GM23248 (cell line): ENCODE measurements around the gene SEMA4D. TPM values are rescaled to one million over a fixed set of nuclear protein-coding genes. Genes with fewer than 3 reads are reported as not detected.

Experiments
- DNase-seq: peaks from one replicate; pipeline ENCODE4 v3.0.0-alpha.2; 2015
- H2AFZ ChIP-seq: fragments of 200-600 bp; sonication (generic); 2 replicates; pipeline ENCODE4 v1.6.1; 2016; ENCODE audit warnings: antibody characterized with exemption
- H3F3A ChIP-seq: fragments of 200-600 bp; sonication (generic); 2 replicates; pipeline ENCODE4 v1.6.1; 2016; ENCODE audit warnings: mild to moderate bottlenecking, antibody characterized with exemption, mixed run types; ENCODE audit not compliant: insufficient read depth
- H3K27ac ChIP-seq: fragments of 200-600 bp; sonication (generic); 2 replicates; pipeline ENCODE4 v1.5.1; 2016; ENCODE audit warnings: mild to moderate bottlenecking
- H3K27me3 ChIP-seq: fragments of 200-600 bp; sonication (generic); replicated peaks from 2 replicates; pipeline ENCODE4 v1.6.1; 2016; ENCODE audit warnings: mild to moderate bottlenecking; ENCODE audit not compliant: insufficient read depth
- H3K36me3 ChIP-seq: fragments of 200-600 bp; sonication (generic); 2 replicates; pipeline ENCODE4 v1.6.1; 2016; ENCODE audit warnings: low read depth, mild to moderate bottlenecking
- H3K4me1 ChIP-seq: fragments of 200-600 bp; sonication (generic); 2 replicates; pipeline ENCODE4 v1.6.1; 2016; ENCODE audit warnings: mild to moderate bottlenecking; ENCODE audit not compliant: insufficient read depth
- H3K4me2 ChIP-seq: fragments of 200-600 bp; sonication (generic); one replicate; pipeline ENCODE4 v1.6.1; 2016; ENCODE audit warnings: mild to moderate bottlenecking; ENCODE audit not compliant: unreplicated experiment
- H3K4me3 ChIP-seq: fragments of 200-600 bp; sonication (generic); 2 replicates; pipeline ENCODE4 v1.5.1; 2016; ENCODE audit warnings: mild to moderate bottlenecking
- H3K79me2 ChIP-seq: fragments of 200-600 bp; sonication (generic); 2 replicates; pipeline ENCODE4 v1.6.1; 2016; ENCODE audit warnings: mild to moderate bottlenecking; ENCODE audit not compliant: insufficient read depth
- H3K9ac ChIP-seq: fragments of 200-600 bp; sonication (generic); 2 replicates; pipeline ENCODE4 v1.6.1; 2016; ENCODE audit warnings: mild to moderate bottlenecking
- H3K9me2 ChIP-seq: fragments of 200-600 bp; sonication (generic); 2 replicates; pipeline ENCODE4 v1.6.1; 2016; ENCODE audit warnings: mixed run types, mild to moderate bottlenecking, moderate library complexity; ENCODE audit not compliant: insufficient read depth
- H3K9me3 ChIP-seq: fragments of 200-600 bp; sonication (generic); one replicate; pipeline ENCODE4 v1.6.1; 2017; ENCODE audit warnings: low read depth
- H4K20me1 ChIP-seq: fragments of 200-600 bp; sonication (generic); 2 replicates; pipeline ENCODE4 v1.6.0; 2016; ENCODE audit not compliant: insufficient read depth
- EZH2 ChIP-seq: fragments of 200-600 bp; sonication (generic); IDR thresholded peaks from 2 replicates; pipeline ENCODE4 v1.6.1; 2018; ENCODE audit warnings: antibody characterized with exemption, mild to moderate bottlenecking; ENCODE audit not compliant: insufficient read depth, poor library complexity, severe bottlenecking
- EZH2phosphoT487 ChIP-seq: fragments of 200-600 bp; sonication (generic); IDR thresholded peaks from 2 replicates; pipeline ENCODE4 v1.6.1; 2018; ENCODE audit warnings: antibody characterized with exemption, moderate library complexity, mild to moderate bottlenecking, low read depth; ENCODE audit not compliant: insufficient read depth
- WGBS, 2 experiments: methylation state at CpG; one replicate each; pipeline ENCODE4 v1.1.6; 2015 to 2017; ENCODE audit warnings: low lambda C conversion rate in 2 of 2, low coverage in 1 of 2; ENCODE audit errors: missing lambda C conversion rate in 2 of 2; 5-methylcytosine and 5-hydroxymethylcytosine counted together
- in situ Hi-C: fragments of 300-500 bp; cut with MboI; formaldehyde crosslinking; loops from 2 replicates; pipeline ENCODE4 v1.15.0; 2020
- polyA plus RNA-seq: library from polyadenylated mRNA; unstranded; fragments of >200 nt; fragmentation: Nextera tagmentation; extraction: Ambion mirVana; gene quantifications from 2 replicates; pipeline ENCODE4 v1.2.1, GENCODE V29; 2016
- total RNA-seq: library from RNA; depleted of rRNA; stranded (reverse); fragments of >200 nt; shearing (Covaris generic); gene quantifications from 2 replicates; pipeline ENCODE4 v1.2.3, GENCODE V29; 2014

The SEMA4D gene
- total and polyA plus RNA-seq, 2 experiments from 2014 or later: 0.11 TPM

DNA sequence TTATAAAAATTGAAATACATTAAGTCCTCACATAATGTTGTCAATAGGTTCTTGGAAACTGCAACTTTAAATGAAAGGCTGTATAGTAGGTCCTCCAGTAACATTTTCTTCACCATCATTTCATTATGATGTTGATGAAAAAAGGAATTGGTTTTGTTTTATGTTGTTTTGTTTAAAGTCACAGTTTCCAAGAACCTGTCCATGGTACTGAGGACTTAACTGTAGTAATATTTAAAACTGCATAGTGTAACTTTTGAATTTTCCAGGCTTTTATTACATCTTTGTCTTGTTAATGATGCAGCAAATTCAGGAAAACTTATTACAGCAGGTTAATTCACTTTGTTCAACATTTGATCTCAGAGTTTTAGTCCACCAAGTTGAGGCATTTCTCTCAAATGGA is 168.0 kb downstream of the SEMA4D start:
- in situ Hi-C loops: no loop called here

DNA sequence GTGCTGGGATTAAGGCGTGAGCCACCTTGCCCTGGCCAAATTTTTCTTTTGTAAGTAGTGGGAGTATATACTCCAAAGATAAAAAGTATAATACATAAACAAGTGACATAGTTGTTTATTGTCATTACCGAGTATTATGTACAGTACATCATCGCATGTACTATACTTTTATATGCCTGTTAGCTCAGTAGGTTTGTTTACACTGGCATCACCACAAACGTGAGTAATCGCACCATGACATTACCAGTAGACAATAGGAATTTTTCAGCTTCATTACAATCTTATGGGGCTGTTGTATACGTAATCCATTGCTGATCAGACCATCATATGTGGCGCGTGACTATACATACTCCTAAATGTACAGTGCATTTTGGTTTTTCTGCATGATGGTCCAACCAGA is 169.8 kb downstream of the SEMA4D start:
- no peaks in the 10 kb centered on the region for H3K9me2 ChIP-seq
- H3F3A ChIP-seq: no peaks in the 10 kb centered on the region
- peaks cover 55% of the 10 kb centered on the region for H3K36me3 ChIP-seq
- no peaks in the 10 kb centered on the region for H3K4me1 ChIP-seq
- H3K27me3 ChIP-seq: no peaks in the 10 kb centered on the region
- no peak overlapping the region for H3K9ac ChIP-seq
- in situ Hi-C loops: no loop called here
- no peak overlapping the region for H3K27ac ChIP-seq
- no peaks in the 10 kb centered on the region for H3K9me3 ChIP-seq
- H3K4me2 ChIP-seq: no peak overlapping the region
- H4K20me1 ChIP-seq: no peaks in the 10 kb centered on the region
- H3K79me2 ChIP-seq: peaks cover 39% of the 10 kb centered on the region
- no peak overlapping the region for H2AFZ ChIP-seq
- H3K4me3 ChIP-seq: no peak overlapping the region
- 93% methylated on average over 8 of the region's 8 CpGs for WGBS, 2 experiments
- TF ChIP-seq EZH2phosphoT487 (no peak), EZH2 (no peak)
- peak; percentile 10 for DNase-seq

More for the DNA sequence above, 168.0 kb downstream of the SEMA4D start:
- Histone ChIP-seq H3K4me2 (no peak overlapping the region), H3K4me1 (no peaks in the 10 kb centered on the region), H3K27me3 (no peaks in the 10 kb centered on the region), H3K4me3 (no peak overlapping the region), H3K9me2 (no peaks in the 10 kb centered on the region), H3K9ac (no peak overlapping the region), H3K36me3 (peaks cover 72% of the 10 kb centered on the region), H3F3A (no peaks in the 10 kb centered on the region), H3K9me3 (no peaks in the 10 kb centered on the region), H2AFZ (no peak overlapping the region), H3K27ac (no peak overlapping the region), H4K20me1 (no peaks in the 10 kb centered on the region), H3K79me2 (peaks cover 20% of the 10 kb centered on the region)
- TF ChIP-seq EZH2phosphoT487 (no peak), EZH2 (no peak)
- DNase-seq: no peak

DNA sequence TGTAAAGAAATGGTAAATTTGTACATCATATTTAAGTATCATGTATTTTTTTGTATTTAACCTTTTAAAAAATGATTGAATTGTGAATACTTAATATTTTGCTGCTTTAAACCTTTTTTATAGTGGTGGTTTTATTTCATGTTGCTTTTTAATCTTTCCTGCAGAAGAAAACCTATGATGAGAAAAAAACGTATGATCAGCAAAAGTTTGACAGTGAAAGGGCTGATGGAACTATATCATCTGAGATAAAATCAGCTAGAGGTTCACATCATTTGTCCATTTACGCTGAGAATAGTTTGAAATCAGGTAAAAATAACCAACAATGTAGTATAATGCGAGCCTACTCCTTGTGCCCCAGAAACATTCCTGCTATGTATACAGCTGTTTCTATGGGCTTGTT is 172.2 kb downstream of the SEMA4D start:
- DNase-seq: no peak
- H3K36me3 ChIP-seq: peaks cover 39% of the 10 kb centered on the region

DNA sequence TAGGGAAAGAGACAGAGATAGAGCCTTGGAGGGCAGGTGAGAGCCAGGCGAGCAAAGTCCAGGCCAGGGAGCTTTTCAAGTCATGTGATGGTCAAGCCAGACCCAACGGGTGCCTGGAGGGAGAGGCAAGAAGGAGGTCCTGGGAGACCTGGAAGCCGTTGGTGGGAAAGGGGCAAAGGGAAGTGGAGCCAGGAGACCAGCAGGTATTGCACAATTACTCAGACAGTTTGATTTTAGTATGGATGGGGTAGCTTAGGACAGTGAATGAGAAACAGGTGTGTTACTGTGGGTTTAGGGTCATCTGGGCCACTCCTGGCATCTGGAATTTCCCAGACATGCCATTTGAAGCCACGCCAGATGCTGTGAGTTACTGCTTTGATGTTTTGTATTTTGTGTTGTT is 174.5 kb downstream of the SEMA4D start:
- Histone ChIP-seq H3K27me3 (no peaks in the 10 kb centered on the region), H4K20me1 (no peaks in the 10 kb centered on the region), H3K27ac (no peak overlapping the region), H3K79me2 (peaks cover 76% of the 10 kb centered on the region), H3K4me3 (no peak overlapping the region), H3K4me1 (peaks cover 16% of the 10 kb centered on the region), H2AFZ (no peak overlapping the region), H3K36me3 (peaks cover 20% of the 10 kb centered on the region; the same call in 1 of the 2 replicates), H3K9ac (no peak overlapping the region), H3K4me2 (no peak overlapping the region), H3K9me2 (no peaks in the 10 kb centered on the region), H3K9me3 (no peaks in the 10 kb centered on the region), H3F3A (peaks cover 9% of the 10 kb centered on the region)
- in situ Hi-C loops: no loop called here
- no peak for DNase-seq
- WGBS, 2 experiments: 53 to 55% methylated on average over 4 of the region's 4 CpGs
- TF ChIP-seq EZH2: no peak
- TF ChIP-seq EZH2phosphoT487: no peak

More for the DNA sequence above, 172.2 kb downstream of the SEMA4D start:
- no peak overlapping the region for H2AFZ ChIP-seq
- no peak overlapping the region for H3K9ac ChIP-seq
- no peaks in the 10 kb centered on the region for H4K20me1 ChIP-seq
- WGBS, 2 experiments: 71 to 78% methylated on average over 3 of the region's 3 CpGs
- H3F3A ChIP-seq: no peaks in the 10 kb centered on the region
- no peak overlapping the region for H3K4me3 ChIP-seq
- TF ChIP-seq EZH2phosphoT487: no peak
- no peak for TF ChIP-seq EZH2
- no peaks in the 10 kb centered on the region for H3K9me3 ChIP-seq
- H3K27ac ChIP-seq: no peak overlapping the region
- 0 out of 2 replicates have a peak, but pooled peaks cover 3% of the 10 kb centered on the region for H3K4me1 ChIP-seq
- in situ Hi-C loops: no loop called here
- no peaks in the 10 kb centered on the region for H3K27me3 ChIP-seq
- H3K9me2 ChIP-seq: no peaks in the 10 kb centered on the region
- no peak overlapping the region for H3K4me2 ChIP-seq
- peaks cover 62% of the 10 kb centered on the region for H3K79me2 ChIP-seq
